C1 segment of cervical spinal cord (tissue), 14 donors: ENCODE data around the gene MYRF.
A peak's percentile ranks its signal among the peaks of the same experiment; 100 is the strongest.

Experiments
- DNase-seq, 14 donors: peaks; one replicate each; lab custom pipeline; 2025; lab: John Stamatoyannopoulos, UW

The MYRF gene

GRCh38 chr11:61738776-61739175, 13.7 kb upstream of the MYRF start:
- DNase-seq, result no peak

- DNase-seq, result no peak
Measured at GRCh38 chr11:61739413-61739812, 13.0 kb upstream of the MYRF start.

- no peak for DNase-seq
Measured at GRCh38 chr11:61739966-61740365, 12.5 kb upstream of the MYRF start.

- DNase-seq, result no peak
Measured at GRCh38 chr11:61742391-61742790, 10.0 kb upstream of the MYRF start.

GRCh38 chr11:61743486-61744095, 8.8 kb upstream of the MYRF start:
- no peak for DNase-seq

GRCh38 chr11:61744181-61744580, 8.3 kb upstream of the MYRF start:
- DNase-seq, result no peak

- DNase-seq, result no peak
Measured at GRCh38 chr11:61744609-61745156, 7.8 kb upstream of the MYRF start.

- DNase-seq, result no peak
Measured at GRCh38 chr11:61745781-61746441, 6.5 kb upstream of the MYRF start.

GRCh38 chr11:61746442-61747191, 5.8 kb upstream of the MYRF start:
- DNase-seq, result no peak

GRCh38 chr11:61747192-61747966, 5.1 kb upstream of the MYRF start:
- peak in 10 of 14 donors; percentile 37 to 85 (median 70) for DNase-seq

- DNase-seq, result no peak
Measured at GRCh38 chr11:61747967-61748285, 4.5 kb upstream of the MYRF start.

- DNase-seq, result peak in 13 of 14 donors; percentile 30 to 95 (median 85)
Measured at GRCh38 chr11:61749591-61750217, 2.7 kb upstream of the MYRF start.

GRCh38 chr11:61750631-61751273, 1.7 kb upstream of the MYRF start:
- DNase-seq, result no peak

- DNase-seq, result no peak
Measured at GRCh38 chr11:61751384-61751783, 1.1 kb upstream of the MYRF start.

- peak in 1 of 14 donors; percentile 44 for DNase-seq
Measured at GRCh38 chr11:61752925-61753521, 587 bp downstream of the MYRF start.

GRCh38 chr11:61753672-61754071, 1.2 kb downstream of the MYRF start:
- peak in 1 of 14 donors; percentile 44 for DNase-seq

GRCh38 chr11:61754534-61755482, 2.4 kb downstream of the MYRF start:
- peak in 3 of 14 donors; percentile 15 to 53 (median 47) for DNase-seq

GRCh38 chr11:61756147-61756451, 3.7 kb downstream of the MYRF start:
- no peak for DNase-seq

GRCh38 chr11:61756452-61757212, 4.2 kb downstream of the MYRF start:
- peak in 3 of 14 donors; percentile 15 to 79 (median 39) for DNase-seq
